Measurements from ENCODE around the gene FAM163B. TPM values are rescaled to one million over a fixed set of nuclear protein-coding genes. Genes with fewer than 3 reads are reported as not detected.
"Not testable (repeated sequence)": the region's sequence is repeated elsewhere in the genome, so short reads cannot be mapped to it uniquely, and the experiment has no call there.

FAM163B gene
- total and polyA plus RNA-seq, 2 experiments from 2014 or later: 5.6 TPM; not detected in 1

GRCh38 chr9:133568186-133568585 lies 41.0 kb downstream of the FAM163B start:
- DNase-seq (ENCODE audit: low read depth in 1 of 2, low spot score in 1 of 2): no peak

DNA sequence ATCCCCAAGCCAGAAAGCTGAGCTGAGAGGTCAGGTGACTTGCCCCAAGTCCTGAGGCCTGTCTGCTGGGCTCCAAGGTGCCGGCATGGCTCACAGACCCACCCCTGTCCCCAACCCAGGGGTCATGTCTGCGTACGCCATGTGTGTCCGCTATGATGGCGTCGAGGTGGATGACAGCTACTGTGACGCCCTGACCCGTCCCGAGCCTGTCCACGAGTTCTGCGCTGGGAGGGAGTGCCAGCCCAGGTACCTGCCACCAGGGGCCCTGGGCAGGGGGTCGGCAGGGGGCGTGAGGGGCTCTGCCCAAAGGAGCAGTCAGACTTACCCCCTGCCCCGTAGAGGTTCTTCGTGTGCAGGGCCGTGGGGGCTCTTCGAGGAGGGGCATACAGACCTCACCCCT lies 42.4 kb downstream of the FAM163B start:
- TF ChIP-seq, protein P1, sequence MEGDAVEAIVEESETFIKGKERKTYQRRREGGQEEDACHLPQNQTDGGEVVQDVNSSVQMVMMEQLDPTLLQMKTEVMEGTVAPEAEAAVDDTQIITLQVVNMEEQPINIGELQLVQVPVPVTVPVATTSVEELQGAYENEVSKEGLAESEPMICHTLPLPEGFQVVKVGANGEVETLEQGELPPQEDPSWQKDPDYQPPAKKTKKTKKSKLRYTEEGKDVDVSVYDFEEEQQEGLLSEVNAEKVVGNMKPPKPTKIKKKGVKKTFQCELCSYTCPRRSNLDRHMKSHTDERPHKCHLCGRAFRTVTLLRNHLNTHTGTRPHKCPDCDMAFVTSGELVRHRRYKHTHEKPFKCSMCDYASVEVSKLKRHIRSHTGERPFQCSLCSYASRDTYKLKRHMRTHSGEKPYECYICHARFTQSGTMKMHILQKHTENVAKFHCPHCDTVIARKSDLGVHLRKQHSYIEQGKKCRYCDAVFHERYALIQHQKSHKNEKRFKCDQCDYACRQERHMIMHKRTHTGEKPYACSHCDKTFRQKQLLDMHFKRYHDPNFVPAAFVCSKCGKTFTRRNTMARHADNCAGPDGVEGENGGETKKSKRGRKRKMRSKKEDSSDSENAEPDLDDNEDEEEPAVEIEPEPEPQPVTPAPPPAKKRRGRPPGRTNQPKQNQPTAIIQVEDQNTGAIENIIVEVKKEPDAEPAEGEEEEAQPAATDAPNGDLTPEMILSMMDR (IDR thresholded peaks at IDR 0.05; ENCODE audit: low read depth, low read length): no peak
- H3K4me1 ChIP-seq (ENCODE audit: low read depth): peaks cover 37% of the 10 kb centered on the region
- H3K27me3 ChIP-seq: no peaks in the 10 kb centered on the region
- H3K9me3 ChIP-seq (ENCODE audit: low read depth): no peaks in the 10 kb centered on the region
- H3K4me3 ChIP-seq: no peak overlapping the region
- DNase-seq (ENCODE audit: low read depth in 1 of 2, low spot score in 1 of 2): no peak
- H3K27ac ChIP-seq: no peak overlapping the region
- no peaks in the 10 kb centered on the region for H3K36me3 ChIP-seq

More at GRCh38 chr9:133568186-133568585, 41.0 kb downstream of the FAM163B start:
- TF ChIP-seq, protein P1 (IDR thresholded peaks at IDR 0.05; ENCODE audit: low read depth, low read length): no peak
- Histone ChIP-seq H3K36me3 (no peaks in the 10 kb centered on the region), H3K4me1 (ENCODE audit: low read depth) (peaks cover 33% of the 10 kb centered on the region), H3K9me3 (ENCODE audit: low read depth) (no peaks in the 10 kb centered on the region), H3K27me3 (no peaks in the 10 kb centered on the region), H3K4me3 (no peak overlapping the region), H3K27ac (no peak overlapping the region)

GRCh38 chr9:133566382-133566781 lies 42.8 kb downstream of the FAM163B start:
- TF ChIP-seq, protein P1 (IDR thresholded peaks at IDR 0.05; ENCODE audit: low read depth, low read length): no peak
- no peak overlapping the region for H3K4me3 ChIP-seq
- H3K9me3 ChIP-seq (ENCODE audit: low read depth): no peaks in the 10 kb centered on the region
- no peak overlapping the region for H3K27ac ChIP-seq
- peaks cover 37% of the 10 kb centered on the region for H3K4me1 ChIP-seq (ENCODE audit: low read depth)
- no peaks in the 10 kb centered on the region for H3K27me3 ChIP-seq
- H3K36me3 ChIP-seq: no peaks in the 10 kb centered on the region
- no peak for DNase-seq (ENCODE audit: low read depth in 1 of 2, low spot score in 1 of 2)

GRCh38 chr9:133564451-133565116 lies 44.6 kb downstream of the FAM163B start:
- H3K27ac ChIP-seq: peak overlapping the region; percentile 30
- H3K27me3 ChIP-seq: no peaks in the 10 kb centered on the region

GRCh38 chr9:133563814-133564213 lies 45.4 kb downstream of the FAM163B start:
- H3K27ac ChIP-seq, H3K27me3 ChIP-seq: not testable (repeated sequence)
- H3K4me1 ChIP-seq (ENCODE audit: low read depth): peaks cover 38% of the 10 kb centered on the region

More at GRCh38 chr9:133564451-133565116, 44.6 kb downstream of the FAM163B start:
- peak; percentile 30 to 34 for DNase-seq (ENCODE audit: low read depth in 1 of 2, low spot score in 1 of 2)
- H3K36me3 ChIP-seq: no peaks in the 10 kb centered on the region
- peaks cover 35% of the 10 kb centered on the region for H3K4me1 ChIP-seq (ENCODE audit: low read depth)
- H3K9me3 ChIP-seq (ENCODE audit: low read depth): no peaks in the 10 kb centered on the region
- TF ChIP-seq, protein P1 (IDR thresholded peaks at IDR 0.05; ENCODE audit: low read depth, low read length): no peak
- H3K4me3 ChIP-seq: no peak overlapping the region

DNA sequence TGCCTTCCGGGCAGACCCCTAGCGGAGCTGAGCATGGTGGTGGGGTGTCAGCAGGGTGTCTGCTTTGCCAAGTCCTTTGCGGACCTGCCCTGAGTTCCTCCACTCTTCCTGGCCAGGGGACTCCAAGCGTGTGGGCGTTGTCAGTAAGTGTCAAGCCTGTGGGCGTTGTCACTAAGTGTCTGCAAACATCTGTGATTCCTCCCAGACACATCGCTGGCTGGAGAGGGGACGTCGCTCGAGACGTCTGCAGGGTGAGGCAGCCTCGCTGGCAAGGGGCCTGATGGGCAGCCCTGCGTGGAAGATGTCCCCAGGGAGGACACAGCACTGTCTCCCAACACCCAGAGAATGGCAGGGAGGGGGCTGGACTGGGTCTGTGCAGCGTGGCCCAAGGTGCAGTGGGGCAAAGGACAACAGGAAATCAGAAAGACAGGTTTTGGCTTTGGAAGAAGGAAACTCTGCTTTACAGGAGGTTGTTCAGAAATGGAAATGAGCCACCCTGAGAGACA lies 45.8 kb downstream of the FAM163B start:
- peak; percentile 48 to 71 for DNase-seq (ENCODE audit: low read depth in 1 of 2, low spot score in 1 of 2)
- no peak overlapping the region for H3K27ac ChIP-seq
- H3K27me3 ChIP-seq: no peaks in the 10 kb centered on the region
- H3K9me3 ChIP-seq (ENCODE audit: low read depth): no peaks in the 10 kb centered on the region
- no peak overlapping the region for H3K4me3 ChIP-seq
- H3K4me1 ChIP-seq (ENCODE audit: low read depth): peaks cover 43% of the 10 kb centered on the region
- TF ChIP-seq, protein P1 (IDR thresholded peaks at IDR 0.05; ENCODE audit: low read depth, low read length): no peak
- no peaks in the 10 kb centered on the region for H3K36me3 ChIP-seq

More at GRCh38 chr9:133563814-133564213, 45.4 kb downstream of the FAM163B start:
- not testable (repeated sequence) for H3K4me3 ChIP-seq; DNase-seq (ENCODE audit: low read depth in 1 of 2, low spot score in 1 of 2); H3K9me3 ChIP-seq (ENCODE audit: low read depth); H3K36me3 ChIP-seq
